GM12873 (cell line): Measurements from ENCODE around the gene DLGAP4.

ENCODE experiments used
- TF ChIP-seq, protein P1 (sequence below): IDR thresholded peaks from 2 replicates; pipeline ENCODE4 v1.5.1; 2012; ENCODE audit warnings: low read depth, mild to moderate bottlenecking, moderate library complexity, low read length, control low read depth; ENCODE audit not compliant: insufficient read depth; ENCODE audit errors: missing control alignments

Gene DLGAP4

DNA sequence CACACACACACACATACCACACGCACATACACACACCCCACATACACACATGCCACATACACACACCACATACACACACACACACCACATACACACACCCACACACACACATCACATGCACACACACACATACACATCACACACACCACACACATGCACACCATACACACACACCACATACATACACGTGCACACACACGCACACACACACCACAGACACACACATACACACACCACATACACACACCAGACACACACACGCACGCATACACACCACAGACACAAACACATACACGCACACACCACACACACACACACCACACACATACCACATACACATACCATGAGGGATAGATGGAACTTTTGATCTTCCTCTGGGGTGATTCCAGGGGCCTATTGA, 90.2 kb downstream of the DLGAP4 start:
- TF ChIP-seq, protein P1, sequence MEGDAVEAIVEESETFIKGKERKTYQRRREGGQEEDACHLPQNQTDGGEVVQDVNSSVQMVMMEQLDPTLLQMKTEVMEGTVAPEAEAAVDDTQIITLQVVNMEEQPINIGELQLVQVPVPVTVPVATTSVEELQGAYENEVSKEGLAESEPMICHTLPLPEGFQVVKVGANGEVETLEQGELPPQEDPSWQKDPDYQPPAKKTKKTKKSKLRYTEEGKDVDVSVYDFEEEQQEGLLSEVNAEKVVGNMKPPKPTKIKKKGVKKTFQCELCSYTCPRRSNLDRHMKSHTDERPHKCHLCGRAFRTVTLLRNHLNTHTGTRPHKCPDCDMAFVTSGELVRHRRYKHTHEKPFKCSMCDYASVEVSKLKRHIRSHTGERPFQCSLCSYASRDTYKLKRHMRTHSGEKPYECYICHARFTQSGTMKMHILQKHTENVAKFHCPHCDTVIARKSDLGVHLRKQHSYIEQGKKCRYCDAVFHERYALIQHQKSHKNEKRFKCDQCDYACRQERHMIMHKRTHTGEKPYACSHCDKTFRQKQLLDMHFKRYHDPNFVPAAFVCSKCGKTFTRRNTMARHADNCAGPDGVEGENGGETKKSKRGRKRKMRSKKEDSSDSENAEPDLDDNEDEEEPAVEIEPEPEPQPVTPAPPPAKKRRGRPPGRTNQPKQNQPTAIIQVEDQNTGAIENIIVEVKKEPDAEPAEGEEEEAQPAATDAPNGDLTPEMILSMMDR, result no peak

DNA sequence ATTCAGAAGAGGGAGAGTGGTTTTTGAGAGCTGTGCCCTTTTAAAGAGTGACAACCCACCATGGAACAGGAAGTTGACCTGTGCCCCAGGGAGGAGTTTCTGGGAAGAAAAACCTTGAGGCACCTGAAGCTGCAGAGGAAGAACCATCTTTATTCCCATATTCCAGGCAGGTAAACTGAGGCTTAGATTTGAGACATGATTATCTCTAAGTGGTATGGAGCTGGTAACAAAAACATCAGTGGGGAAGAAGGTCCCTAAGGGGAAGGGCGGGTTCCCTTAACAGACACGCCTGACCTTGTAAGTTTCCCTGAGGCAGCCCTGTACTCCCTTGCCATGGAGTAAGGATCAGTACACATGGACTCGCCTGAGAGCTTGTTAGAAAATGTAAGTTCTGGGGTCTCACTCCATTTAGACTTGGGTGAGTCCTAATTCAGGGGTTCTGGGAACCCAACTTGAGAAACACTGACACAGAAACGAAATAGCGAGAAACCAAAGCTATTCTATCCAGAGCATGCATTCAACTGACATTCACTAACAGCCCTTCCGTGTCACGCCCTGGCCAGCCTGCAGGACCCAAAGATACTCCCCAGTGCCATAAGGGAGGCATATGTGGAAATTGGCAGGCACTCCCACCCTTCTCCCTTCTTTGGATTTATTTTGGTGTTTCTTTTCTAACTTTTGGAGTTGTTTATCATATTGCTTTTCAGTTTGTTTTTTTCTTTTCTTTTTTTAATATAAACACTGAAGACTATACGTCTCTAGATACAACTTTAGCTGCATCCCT, 90.9 kb downstream of the DLGAP4 start:
- TF ChIP-seq, protein P1, result no peak

DNA sequence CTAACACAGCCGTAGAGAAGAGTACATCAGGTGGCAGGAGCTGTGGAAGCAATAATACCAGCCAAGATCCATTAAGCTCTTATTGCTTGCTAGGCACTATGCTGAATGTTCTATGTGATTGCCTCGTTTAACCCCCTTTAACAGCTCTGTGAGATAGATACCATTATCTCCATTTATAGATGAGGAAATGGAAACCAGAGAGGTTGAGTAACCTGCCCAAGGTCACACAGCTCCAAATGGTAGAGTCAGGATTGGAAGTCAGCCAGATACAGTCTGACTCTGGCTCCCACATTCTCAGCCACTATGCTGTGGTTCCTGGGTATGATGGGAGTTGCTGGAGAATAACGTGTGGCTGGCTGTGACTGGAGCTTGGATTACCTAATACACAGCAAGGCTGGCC, 92.4 kb downstream of the DLGAP4 start:
- TF ChIP-seq, protein P1, result no peak

DNA sequence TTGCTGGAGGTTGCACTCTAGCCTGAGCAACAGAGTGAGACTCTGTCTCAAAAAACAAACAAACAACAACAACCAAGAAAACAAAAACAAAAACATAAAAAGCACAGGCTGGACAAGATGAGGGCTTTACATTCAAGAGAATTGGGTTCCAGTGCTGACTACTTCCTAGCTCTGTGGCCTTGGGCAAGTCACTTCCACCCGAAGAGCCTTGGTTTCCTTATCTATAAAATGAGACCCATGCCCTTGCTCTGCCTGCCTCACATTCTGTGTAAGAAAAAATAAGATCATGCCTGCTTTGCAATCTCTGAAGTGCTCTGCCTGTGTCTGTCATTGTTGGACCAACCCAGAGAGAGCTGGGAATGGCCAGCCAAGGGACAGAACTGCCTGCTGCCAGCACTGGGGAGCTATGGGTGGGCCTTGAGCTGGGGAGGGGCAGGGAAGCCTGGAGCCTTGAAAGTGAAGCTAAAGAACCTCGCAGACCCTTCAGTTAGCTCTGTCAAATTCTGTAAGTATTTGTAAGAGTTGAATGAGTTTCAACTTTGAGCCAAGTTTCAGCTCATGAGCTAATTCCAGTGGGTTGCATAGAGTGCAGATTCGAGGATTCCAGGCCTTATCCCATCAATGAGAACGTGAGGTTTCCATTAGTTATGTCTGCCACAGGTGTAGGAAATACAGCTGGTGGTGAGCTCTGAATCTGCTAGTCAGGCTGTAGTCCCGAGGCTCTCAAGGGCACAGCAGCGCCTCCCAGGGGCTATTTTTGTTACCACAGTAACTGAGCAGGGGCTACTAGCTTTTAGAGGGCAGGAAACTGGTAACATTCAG, 93.2 kb downstream of the DLGAP4 start:
- TF ChIP-seq, protein P1, result peak; percentile 65

DNA sequence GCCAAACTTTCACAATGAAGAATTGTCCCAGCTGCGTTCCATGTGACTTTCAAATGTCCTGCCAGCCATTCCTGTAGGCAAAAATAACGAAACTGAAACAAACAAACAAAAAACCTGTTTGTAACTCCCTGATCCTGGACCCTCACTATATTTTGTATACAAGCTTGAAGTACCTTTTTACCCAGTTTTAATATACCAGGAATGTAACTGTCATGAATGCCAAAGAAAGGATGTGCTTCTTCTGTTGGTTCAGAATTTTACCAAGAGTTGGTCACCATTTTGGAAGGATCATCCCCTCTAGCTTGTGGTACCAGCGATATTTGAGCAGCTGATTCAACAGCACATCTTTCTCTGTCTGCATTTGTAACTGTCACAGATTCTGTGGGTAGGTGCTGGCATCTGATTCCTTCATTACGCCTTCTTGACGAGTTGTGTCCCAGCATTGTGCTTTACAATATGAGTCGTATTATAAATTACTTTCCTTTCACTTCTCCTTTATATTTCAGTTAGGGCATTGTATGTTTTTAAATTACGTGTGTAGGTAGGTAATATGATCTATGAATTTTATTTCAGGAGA, 93.9 kb downstream of the DLGAP4 start:
- TF ChIP-seq, protein P1, result no peak

DNA sequence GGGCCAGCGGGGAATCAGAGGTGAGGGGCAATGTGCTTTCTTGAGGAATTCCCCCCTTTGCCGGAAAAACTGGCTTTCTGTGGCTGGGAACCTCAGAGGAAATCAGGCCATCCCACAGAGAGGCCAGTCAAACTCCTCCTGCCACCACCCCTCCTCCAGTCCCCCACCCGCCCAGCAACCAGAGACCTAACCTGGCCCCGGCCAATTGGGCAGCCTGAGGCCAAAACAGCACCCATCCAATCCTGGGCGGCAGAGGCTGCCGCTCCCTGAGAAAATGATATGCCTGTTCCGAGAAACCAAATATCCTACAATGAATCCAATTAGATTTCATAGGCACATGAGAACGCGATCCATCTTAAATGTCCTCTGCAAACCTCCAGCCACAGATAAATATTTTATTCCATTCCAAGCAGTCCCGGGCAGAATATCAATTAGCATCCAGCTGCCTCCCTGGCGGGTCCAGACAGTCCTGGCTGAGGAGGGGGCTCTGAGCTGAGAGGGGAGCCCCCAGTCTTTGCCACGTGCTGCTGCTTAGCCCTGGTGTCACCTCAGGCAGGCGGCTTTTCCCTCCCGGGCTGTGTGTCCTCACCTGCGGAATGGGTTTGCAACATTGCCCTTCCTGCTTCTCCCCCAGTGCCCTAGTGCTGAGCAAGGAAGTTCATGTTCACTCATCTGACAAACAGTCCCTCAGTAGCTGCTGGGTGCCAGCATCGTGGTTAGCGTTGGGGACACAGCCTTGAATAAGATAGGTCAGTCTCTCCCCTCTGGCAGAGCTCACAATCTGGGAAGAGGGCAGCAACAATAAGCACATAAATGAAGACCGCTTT, 95.0 kb downstream of the DLGAP4 start:
- TF ChIP-seq, protein P1, result no peak
